Left ventricle myocardium inferior (tissue), 1 donor: ENCODE results near the gene CLCNKB. TPM values are rescaled to one million over a fixed set of nuclear protein-coding genes. Genes with fewer than 3 reads are reported as not detected.
A peak's percentile ranks its signal among the peaks of the same experiment; 100 is the strongest.
"Not testable (repeated sequence)": the region's sequence is repeated elsewhere in the genome, so short reads cannot be mapped to it uniquely, and the experiment has no call there.

Experiments used
- DNase-seq: peaks from one replicate; pipeline ENCODE4 v3.0.0-alpha.2; 2020
- H3K27ac ChIP-seq: fragments of 200-600 bp; replicated peaks from 2 replicates; pipeline ENCODE4 v1.8.0; 2021
- H3K27me3 ChIP-seq: fragments of 200-600 bp; 2 replicates; pipeline ENCODE4 v1.8.0; 2021; ENCODE audit warnings: low read depth
- H3K36me3 ChIP-seq: fragments of 200-600 bp; 2 replicates; pipeline ENCODE4 v1.8.0; 2021
- H3K4me1 ChIP-seq: fragments of 200-600 bp; 2 replicates; pipeline ENCODE4 v1.8.0; 2021
- H3K4me3 ChIP-seq: fragments of 200-600 bp; 2 replicates; pipeline ENCODE4 v1.8.0; 2021; ENCODE audit warnings: mild to moderate bottlenecking, moderate library complexity
- H3K9me3 ChIP-seq: fragments of 200-600 bp; replicated peaks from 2 replicates; pipeline ENCODE4 v1.8.0; 2021
- CTCF ChIP-seq: fragments of 200-600 bp; IDR thresholded peaks from 2 replicates; pipeline ENCODE4 v1.8.0; 2021; ENCODE audit warnings: antibody characterized with exemption, mild to moderate bottlenecking, borderline replicate concordance
- intact Hi-C: fragments of 100-400 bp; cut with micrococcal nuclease; formaldehyde crosslinking; loops from one replicate; pipeline ENCODE4 v1.11.0; 2022
- total RNA-seq: library from RNA; stranded (reverse); fragmentation: NEBNext Ultra II Directional; extraction: Animal tissue kit (Norgen Biotek cat#: 25700); gene quantifications from one replicate; pipeline ENCODE4 v1.2.1, GENCODE V29; 2021
- donor health status: DM: no; HTN: yes; CAD: no; lungs with severe emphysema.

CLCNKB gene
- total RNA-seq, 1 donor from 2014 or later: 1.3 TPM

GRCh38 chr1:16032388-16033102 is 11.0 kb upstream of the CLCNKB start:
- intact Hi-C loops: no loop called here
- Histone ChIP-seq H3K36me3 (no peaks in the 10 kb centered on the region), H3K27ac (no peak overlapping the region), H3K27me3 (peaks cover 21% of the 10 kb centered on the region), H3K4me1 (peaks cover 10% of the 10 kb centered on the region), H3K4me3 (no peak overlapping the region), H3K9me3 (no peaks in the 10 kb centered on the region)
- peak; percentile 87 for DNase-seq
- TF ChIP-seq CTCF: peak; percentile 98

- H3K9me3 ChIP-seq, DNase-seq, intact Hi-C loops, H3K4me3 ChIP-seq, H3K27ac ChIP-seq, H3K36me3 ChIP-seq: not testable (repeated sequence)
- peaks cover 10% of the 10 kb centered on the region for H3K4me1 ChIP-seq
- peaks cover 21% of the 10 kb centered on the region for H3K27me3 ChIP-seq
Measured at GRCh38 chr1:16033103-16033632, 10.4 kb upstream of the CLCNKB start.

GRCh38 chr1:16036461-16036860 is 7.1 kb upstream of the CLCNKB start:
- H3K27ac ChIP-seq, H3K4me3 ChIP-seq, H3K36me3 ChIP-seq, H3K9me3 ChIP-seq, H3K27me3 ChIP-seq, DNase-seq, intact Hi-C loops: not testable (repeated sequence)
- peaks cover 10% of the 10 kb centered on the region for H3K4me1 ChIP-seq

GRCh38 chr1:16038620-16038912 is 5.0 kb upstream of the CLCNKB start:
- H3K27ac ChIP-seq: no peak overlapping the region
- intact Hi-C loops: no loop called here
- DNase-seq: no peak
- no peaks in the 10 kb centered on the region for H3K9me3 ChIP-seq
- no peaks in the 10 kb centered on the region for H3K36me3 ChIP-seq
- no peaks in the 10 kb centered on the region for H3K27me3 ChIP-seq
- no peaks in the 10 kb centered on the region for H3K4me1 ChIP-seq
- no peak for TF ChIP-seq CTCF
- H3K4me3 ChIP-seq: no peak overlapping the region

GRCh38 chr1:16039871-16040270 is 3.7 kb upstream of the CLCNKB start:
- H3K4me1 ChIP-seq, H3K27me3 ChIP-seq, DNase-seq, H3K9me3 ChIP-seq, H3K36me3 ChIP-seq, H3K4me3 ChIP-seq, H3K27ac ChIP-seq, intact Hi-C loops: not testable (repeated sequence)

GRCh38 chr1:16041200-16041599 is 2.4 kb upstream of the CLCNKB start:
- TF ChIP-seq CTCF: no peak
- Histone ChIP-seq H3K4me3 (no peak overlapping the region), H3K4me1 (no peaks in the 10 kb centered on the region), H3K27me3 (no peaks in the 10 kb centered on the region), H3K9me3 (no peaks in the 10 kb centered on the region), H3K36me3 (no peaks in the 10 kb centered on the region), H3K27ac (no peak overlapping the region)
- intact Hi-C loops: no loop called here
- no peak for DNase-seq

- no peaks in the 10 kb centered on the region for H3K9me3 ChIP-seq
Measured at GRCh38 chr1:16042096-16042495, 1.5 kb upstream of the CLCNKB start.

GRCh38 chr1:16042654-16043053 is 928 bp upstream of the CLCNKB start:
- H3K27ac ChIP-seq, DNase-seq, intact Hi-C loops: not testable (repeated sequence)

More at GRCh38 chr1:16042096-16042495, 1.5 kb upstream of the CLCNKB start:
- Histone ChIP-seq H3K36me3 (no peaks in the 10 kb centered on the region), H3K4me3 (no peak overlapping the region), H3K4me1 (no peaks in the 10 kb centered on the region), H3K27ac (no peak overlapping the region), H3K27me3 (no peaks in the 10 kb centered on the region)
- intact Hi-C loops: no loop called here
- no peak for TF ChIP-seq CTCF
- no peak for DNase-seq

More at GRCh38 chr1:16042654-16043053, 928 bp upstream of the CLCNKB start:
- H3K4me1 ChIP-seq, H3K9me3 ChIP-seq, H3K27me3 ChIP-seq, H3K4me3 ChIP-seq, H3K36me3 ChIP-seq: not testable (repeated sequence)
